Lower leg skin (tissue), 3 donors: ENCODE results near the gene E4F1.

Source experiments
- POLR2A ChIP-seq, 2 donors: fragments of 450-650 bp; IDR thresholded peaks; one replicate each; pipeline ENCODE4 v1.6.1; 2016 to 2017; ENCODE audit warnings: antibody characterized with exemption in 2 of 2, mild to moderate bottlenecking in 1 of 2, moderate library complexity in 1 of 2
- TF ChIP-seq, protein P1 (sequence below), 3 donors: fragments of 450-650 bp; IDR thresholded peaks; one replicate each; pipeline ENCODE4 v1.5.1; 2016; ENCODE audit warnings: antibody characterized with exemption in 3 of 3, mild to moderate bottlenecking in 3 of 3, moderate library complexity in 2 of 3

DNA sequence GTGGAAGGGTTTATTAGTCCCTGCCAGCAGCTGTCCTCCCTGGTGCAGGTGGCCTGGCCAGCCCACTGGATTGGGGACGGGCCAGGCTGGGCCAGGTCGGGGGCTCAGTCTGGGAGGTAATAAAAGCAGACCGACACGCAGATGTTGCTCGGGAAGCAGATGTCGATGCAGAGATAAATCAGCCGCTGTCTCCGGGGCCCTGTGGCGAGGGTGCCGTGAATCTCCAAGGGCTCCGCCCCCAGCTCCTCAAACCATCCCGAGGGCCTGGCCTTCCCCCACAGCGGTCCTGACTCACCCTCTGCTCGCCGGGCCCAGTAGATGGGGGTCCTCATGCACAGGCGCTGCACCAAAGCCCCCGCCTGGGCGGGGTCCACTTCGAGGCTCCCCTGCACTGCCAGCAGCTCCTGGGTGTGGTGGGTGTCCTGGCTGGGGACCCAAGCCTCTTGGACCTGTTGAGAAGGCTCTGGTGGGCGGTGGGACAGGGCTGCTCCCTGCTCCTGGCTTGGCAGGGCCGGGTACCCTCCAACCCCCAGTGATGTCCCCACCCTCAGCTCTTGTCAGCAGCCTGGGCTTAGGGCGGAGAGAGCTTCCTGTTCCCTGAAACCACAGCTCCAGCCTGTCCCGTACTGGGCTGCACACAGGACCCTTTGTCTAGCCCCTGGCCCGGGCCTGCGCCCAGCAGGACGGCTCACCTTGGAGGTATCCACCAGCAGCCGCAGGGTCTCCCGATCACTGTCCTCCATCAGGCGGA is 14.0 kb upstream of the E4F1 start:
- TF ChIP-seq, protein P1, sequence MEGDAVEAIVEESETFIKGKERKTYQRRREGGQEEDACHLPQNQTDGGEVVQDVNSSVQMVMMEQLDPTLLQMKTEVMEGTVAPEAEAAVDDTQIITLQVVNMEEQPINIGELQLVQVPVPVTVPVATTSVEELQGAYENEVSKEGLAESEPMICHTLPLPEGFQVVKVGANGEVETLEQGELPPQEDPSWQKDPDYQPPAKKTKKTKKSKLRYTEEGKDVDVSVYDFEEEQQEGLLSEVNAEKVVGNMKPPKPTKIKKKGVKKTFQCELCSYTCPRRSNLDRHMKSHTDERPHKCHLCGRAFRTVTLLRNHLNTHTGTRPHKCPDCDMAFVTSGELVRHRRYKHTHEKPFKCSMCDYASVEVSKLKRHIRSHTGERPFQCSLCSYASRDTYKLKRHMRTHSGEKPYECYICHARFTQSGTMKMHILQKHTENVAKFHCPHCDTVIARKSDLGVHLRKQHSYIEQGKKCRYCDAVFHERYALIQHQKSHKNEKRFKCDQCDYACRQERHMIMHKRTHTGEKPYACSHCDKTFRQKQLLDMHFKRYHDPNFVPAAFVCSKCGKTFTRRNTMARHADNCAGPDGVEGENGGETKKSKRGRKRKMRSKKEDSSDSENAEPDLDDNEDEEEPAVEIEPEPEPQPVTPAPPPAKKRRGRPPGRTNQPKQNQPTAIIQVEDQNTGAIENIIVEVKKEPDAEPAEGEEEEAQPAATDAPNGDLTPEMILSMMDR (IDR thresholded peaks at IDR 0.05), result no peak
- no peak for TF ChIP-seq POLR2A (IDR thresholded peaks at IDR 0.05)
